HFFc6 (cell line): ENCODE measurements around the gene GVQW3. TPM values are rescaled to one million over a fixed set of nuclear protein-coding genes. Genes with fewer than 3 reads are reported as not detected.

Source experiments
- DNase-seq: peaks from one replicate; pipeline ENCODE4 v3.0.0-alpha.2; 2018
- H3K27ac Mint-ChIP-seq: 2 replicates; pipeline ENCODE4 v1.8.0; 2020; ENCODE audit warnings: mild to moderate bottlenecking, mixed read lengths
- H3K27me3 Mint-ChIP-seq: 2 replicates; pipeline ENCODE4 v1.8.0; 2021; ENCODE audit warnings: mild to moderate bottlenecking, moderate library complexity, mixed read lengths; ENCODE audit not compliant: insufficient read depth
- H3K36me3 Mint-ChIP-seq: 2 replicates; pipeline ENCODE4 v1.8.0; 2021; ENCODE audit warnings: low read depth, mixed read lengths
- H3K4me1 Mint-ChIP-seq: 2 replicates; pipeline ENCODE4 v1.8.0; 2020; ENCODE audit warnings: low read depth, mixed read lengths
- H3K4me3 Mint-ChIP-seq: 2 replicates; pipeline ENCODE4 v1.8.0; 2020; ENCODE audit warnings: mild to moderate bottlenecking, moderate library complexity, mixed read lengths
- H3K9me3 Mint-ChIP-seq: 2 replicates; pipeline ENCODE4 v1.8.0; 2020; ENCODE audit warnings: mild to moderate bottlenecking, mixed read lengths
- total RNA-seq, 6 experiments: library from RNA; stranded (reverse); fragmentation: NEBNext Ultra II Directional; extraction: Animal tissue kit (Norgen Biotek cat#: 25700); gene quantifications; 2 replicates in 1 of 6; 3 replicates in 5 of 6; pipeline ENCODE4 v1.2.3, GENCODE V29; 2021
- TF ChIP-seq, protein P1 (sequence below): fragments of 200-600 bp; sonication (generic); IDR thresholded peaks from 2 replicates; pipeline ENCODE4 v1.5.0; 2021; ENCODE audit warnings: antibody characterized with exemption, mild to moderate bottlenecking

The GVQW3 gene
- total RNA-seq, 6 experiments from 2014 or later, result 0.31 to 1.6 (median 0.69) TPM

- DNase-seq, result no peak
- H3K9me3 Mint-ChIP-seq, result peaks cover 26% of the 10 kb centered on the region
- TF ChIP-seq, protein P1, sequence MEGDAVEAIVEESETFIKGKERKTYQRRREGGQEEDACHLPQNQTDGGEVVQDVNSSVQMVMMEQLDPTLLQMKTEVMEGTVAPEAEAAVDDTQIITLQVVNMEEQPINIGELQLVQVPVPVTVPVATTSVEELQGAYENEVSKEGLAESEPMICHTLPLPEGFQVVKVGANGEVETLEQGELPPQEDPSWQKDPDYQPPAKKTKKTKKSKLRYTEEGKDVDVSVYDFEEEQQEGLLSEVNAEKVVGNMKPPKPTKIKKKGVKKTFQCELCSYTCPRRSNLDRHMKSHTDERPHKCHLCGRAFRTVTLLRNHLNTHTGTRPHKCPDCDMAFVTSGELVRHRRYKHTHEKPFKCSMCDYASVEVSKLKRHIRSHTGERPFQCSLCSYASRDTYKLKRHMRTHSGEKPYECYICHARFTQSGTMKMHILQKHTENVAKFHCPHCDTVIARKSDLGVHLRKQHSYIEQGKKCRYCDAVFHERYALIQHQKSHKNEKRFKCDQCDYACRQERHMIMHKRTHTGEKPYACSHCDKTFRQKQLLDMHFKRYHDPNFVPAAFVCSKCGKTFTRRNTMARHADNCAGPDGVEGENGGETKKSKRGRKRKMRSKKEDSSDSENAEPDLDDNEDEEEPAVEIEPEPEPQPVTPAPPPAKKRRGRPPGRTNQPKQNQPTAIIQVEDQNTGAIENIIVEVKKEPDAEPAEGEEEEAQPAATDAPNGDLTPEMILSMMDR, result no peak
- H3K4me1 Mint-ChIP-seq, result no peaks in the 10 kb centered on the region
- H3K27me3 Mint-ChIP-seq, result peaks cover 8% of the 10 kb centered on the region
- no peak overlapping the region for H3K27ac Mint-ChIP-seq
- peaks cover 5% of the 10 kb centered on the region; the same call in 1 of the 2 replicates for H3K36me3 Mint-ChIP-seq
- H3K4me3 Mint-ChIP-seq, result no peak overlapping the region
These were observed 43.2 kb upstream of the GVQW3 start for GRCh38 chr11:76337923-76338322.

GRCh38 chr11:76339221-76339620 lies 41.9 kb upstream of the GVQW3 start:
- Mint-ChIP-seq H3K27ac (no peak overlapping the region), H3K4me1 (no peaks in the 10 kb centered on the region), H3K27me3 (peaks cover 8% of the 10 kb centered on the region), H3K36me3 (peaks cover 5% of the 10 kb centered on the region; the same call in 1 of the 2 replicates), H3K9me3 (peaks cover 20% of the 10 kb centered on the region), H3K4me3 (no peak overlapping the region)
- DNase-seq, result no peak
- TF ChIP-seq, protein P1, result no peak

DNA sequence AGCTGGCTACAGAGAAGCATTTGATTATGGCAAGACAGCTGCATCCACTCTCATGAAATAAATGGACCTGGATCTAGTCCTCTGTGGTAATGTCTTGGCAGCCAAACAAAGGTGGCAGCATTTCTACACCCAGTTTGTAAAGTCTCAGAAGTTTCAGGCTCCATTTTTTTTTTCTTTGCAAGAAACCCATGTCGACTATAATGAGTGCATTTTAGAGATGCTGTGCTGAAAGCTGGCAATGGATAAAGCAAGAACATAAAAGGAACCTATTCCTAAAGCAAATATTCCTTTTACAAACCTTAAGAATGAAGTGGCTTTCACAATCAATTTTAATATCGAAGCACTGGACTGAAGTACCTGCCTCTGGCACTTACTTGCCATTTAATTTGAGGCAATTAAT lies 33.7 kb upstream of the GVQW3 start:
- H3K27ac Mint-ChIP-seq, result no peak overlapping the region
- H3K27me3 Mint-ChIP-seq, result no peaks in the 10 kb centered on the region
- no peak overlapping the region for H3K4me3 Mint-ChIP-seq
- no peaks in the 10 kb centered on the region for H3K4me1 Mint-ChIP-seq
- peaks cover 6% of the 10 kb centered on the region for H3K36me3 Mint-ChIP-seq
- TF ChIP-seq, protein P1, result no peak
- no peaks in the 10 kb centered on the region for H3K9me3 Mint-ChIP-seq
- DNase-seq, result no peak

DNA sequence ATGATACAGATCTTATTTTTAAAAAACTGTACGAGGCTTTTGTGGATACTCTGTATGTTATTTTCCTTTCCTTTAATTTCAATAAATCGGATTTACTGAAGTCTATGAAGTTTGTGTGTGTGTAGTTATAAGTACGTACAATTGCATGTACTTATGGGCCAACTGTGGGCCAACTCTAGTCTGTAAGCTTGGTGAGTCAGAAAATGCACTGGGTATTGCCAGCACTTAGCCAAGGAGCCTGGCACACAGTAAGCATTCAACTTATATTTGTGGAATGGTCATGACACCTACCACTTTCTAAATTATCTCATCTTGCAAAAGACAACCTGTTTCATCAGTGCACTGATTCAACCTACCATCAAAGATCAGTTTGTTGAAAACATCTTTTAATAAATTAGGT lies 32.8 kb upstream of the GVQW3 start:
- TF ChIP-seq, protein P1, result no peak
- no peaks in the 10 kb centered on the region for H3K4me1 Mint-ChIP-seq
- H3K36me3 Mint-ChIP-seq, result peaks cover 11% of the 10 kb centered on the region
- H3K4me3 Mint-ChIP-seq, result no peak overlapping the region
- no peaks in the 10 kb centered on the region for H3K27me3 Mint-ChIP-seq
- no peak overlapping the region for H3K27ac Mint-ChIP-seq
- DNase-seq, result no peak
- no peaks in the 10 kb centered on the region for H3K9me3 Mint-ChIP-seq

DNA sequence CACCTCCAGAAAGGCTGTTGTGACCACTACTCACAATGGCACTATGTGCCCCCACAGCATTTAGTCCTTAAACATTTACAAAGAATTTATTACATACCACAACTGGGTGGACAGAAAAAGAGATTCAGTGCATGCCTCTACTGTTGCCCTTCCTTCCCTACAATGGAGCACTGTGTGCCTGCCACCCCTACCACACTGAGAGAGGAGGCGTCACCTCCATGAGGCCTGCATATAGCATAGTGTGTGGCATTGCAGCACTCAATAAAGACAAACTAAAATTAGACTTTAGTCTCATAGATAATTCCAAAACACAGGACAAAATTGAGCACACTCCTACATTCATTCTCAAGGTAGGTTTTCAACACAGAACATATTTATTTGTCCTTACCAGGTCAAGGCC lies 26.0 kb upstream of the GVQW3 start:
- peaks cover 26% of the 10 kb centered on the region for H3K36me3 Mint-ChIP-seq
- DNase-seq, result no peak
- no peaks in the 10 kb centered on the region for H3K9me3 Mint-ChIP-seq
- no peak overlapping the region for H3K27ac Mint-ChIP-seq
- no peak overlapping the region for H3K4me3 Mint-ChIP-seq
- TF ChIP-seq, protein P1, result no peak
- H3K27me3 Mint-ChIP-seq, result no peaks in the 10 kb centered on the region
- no peaks in the 10 kb centered on the region for H3K4me1 Mint-ChIP-seq

DNA sequence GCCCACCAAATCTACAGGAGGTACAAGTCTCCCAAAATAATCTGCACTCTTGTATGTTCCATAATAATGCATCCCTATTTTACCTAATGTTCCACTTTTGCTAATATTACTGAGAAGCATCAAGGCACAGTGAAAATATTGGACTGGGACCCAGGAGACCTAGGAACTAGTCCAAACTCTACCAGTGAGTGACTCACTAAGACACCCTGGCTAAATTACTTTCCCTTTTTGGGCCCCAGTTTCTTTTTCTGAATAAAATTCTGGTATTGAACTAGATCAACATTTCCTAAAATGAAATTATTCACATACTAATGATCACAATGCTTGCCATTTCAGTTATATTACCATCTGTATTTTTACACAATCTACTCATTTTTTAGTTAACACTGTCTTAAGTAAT lies 19.7 kb upstream of the GVQW3 start:
- DNase-seq, result no peak
- peaks cover 5% of the 10 kb centered on the region; the same call in 1 of the 2 replicates for H3K36me3 Mint-ChIP-seq
- H3K27me3 Mint-ChIP-seq, result no peaks in the 10 kb centered on the region
- TF ChIP-seq, protein P1, result no peak
- no peaks in the 10 kb centered on the region for H3K9me3 Mint-ChIP-seq
- no peak overlapping the region; the same call in 1 of the 2 replicates for H3K27ac Mint-ChIP-seq
- H3K4me3 Mint-ChIP-seq, result no peak overlapping the region
- peaks cover 22% of the 10 kb centered on the region for H3K4me1 Mint-ChIP-seq
